Panc1 (cell line): ENCODE results near the gene PPFIA1. TPM values are rescaled to one million over a fixed set of nuclear protein-coding genes. Genes with fewer than 3 reads are reported as not detected.

ENCODE experiments used
- ATAC-seq: fragments of 200-7000 bp; cut with Tn5 transposase; 2 replicates; pipeline ENCODE4 v1.9.1; 2020; ENCODE audit warnings: mild to moderate bottlenecking, moderate library complexity
- BruUV-seq: library from RNA; stranded (reverse); fragments of 400-500 nt; replicated peaks from 2 replicates; lab custom pipeline; 2021; lab: Mats Ljungman, UMichigan
- CTCF ChIA-PET: fragments of 300-600 bp; sonication (Branson Sonifier 250); formaldehyde crosslinking; loops from one replicate; lab custom pipeline; 2022; ENCODE audit warnings: antibody characterized with exemption; lab: Charles Lee
- POLR2A ChIA-PET: fragments of 300-600 bp; sonication (Branson Sonifier 250); formaldehyde crosslinking; loops from one replicate; lab custom pipeline; 2022; ENCODE audit warnings: antibody characterized with exemption; lab: Charles Lee
- DNase-seq: peaks from one replicate; pipeline ENCODE4 v3.0.0-alpha.2; 2010; ENCODE audit warnings: low read depth, low spot score
- H3K27ac ChIP-seq: 2 replicates; pipeline ENCODE4 v1.5.1; 2011; ENCODE audit warnings: mild to moderate bottlenecking, low read length, inconsistent platforms
- H3K27me3 ChIP-seq: fragments of 200-500 bp; sonication (Bioruptor generic); 2 replicates; pipeline ENCODE4 v1.6.0; 2014; ENCODE audit warnings: low read length, inconsistent platforms; ENCODE audit not compliant: control insufficient read depth, insufficient read depth
- H3K36me3 ChIP-seq: fragments of 200-500 bp; sonication (Bioruptor generic); 2 replicates; pipeline ENCODE4 v1.5.1; 2014; ENCODE audit warnings: inconsistent platforms, mild to moderate bottlenecking, low read length, moderate library complexity; ENCODE audit not compliant: control insufficient read depth, insufficient read depth
- H3K4me1 ChIP-seq: 2 replicates; pipeline ENCODE4 v1.5.1; 2011; ENCODE audit warnings: inconsistent platforms, mild to moderate bottlenecking, low read length, moderate library complexity; ENCODE audit not compliant: control insufficient read depth, insufficient read depth
- H3K4me3 ChIP-seq, 2 experiments: 2 replicates each; pipeline ENCODE4 v1.5.1; 2011 to 2012; ENCODE audit warnings: low read depth in 2 of 2, low read length in 2 of 2, mild to moderate bottlenecking in 2 of 2, inconsistent platforms in 1 of 2, moderate library complexity in 1 of 2
- H3K9me3 ChIP-seq: fragments of 200-500 bp; sonication (Bioruptor generic); 2 replicates; pipeline ENCODE4 v1.5.1; 2014; ENCODE audit warnings: low read depth, mild to moderate bottlenecking, inconsistent platforms, low read length, moderate library complexity; ENCODE audit not compliant: control insufficient read depth, insufficient read depth
- CTCF ChIP-seq: fragments of 450-650 bp; IDR thresholded peaks from 2 replicates; pipeline ENCODE4 v1.5.1; 2017; ENCODE audit warnings: mild to moderate bottlenecking
- POLR2AphosphoS5 ChIP-seq: IDR thresholded peaks from 2 replicates; pipeline ENCODE4 v1.6.1; 2012; ENCODE audit warnings: mild to moderate bottlenecking, low read depth, low read length, moderate library complexity
- SIN3A ChIP-seq: IDR thresholded peaks from 2 replicates; pipeline ENCODE4 v1.6.1; 2012; ENCODE audit warnings: low read depth, mild to moderate bottlenecking, low read length, moderate library complexity, borderline replicate concordance; ENCODE audit not compliant: insufficient read depth
- TCF7L2 ChIP-seq: IDR thresholded peaks from 2 replicates; pipeline ENCODE4 v1.6.1; 2011; ENCODE audit warnings: mild to moderate bottlenecking, low read depth, low read length, inconsistent platforms
- in situ Hi-C: cut with HindIII; loops from 2 replicates; pipeline ENCODE4 v1.10.0; 2016; ENCODE audit warnings: low sequenced_read_pairs, low pct_unique_long_range_greater_than_20kb
- intact Hi-C: fragments of 100-400 bp; cut with micrococcal nuclease; formaldehyde crosslinking; loops from one replicate; pipeline ENCODE4 v1.10.0; 2022; ENCODE audit not compliant: unreplicated experiment
- total RNA-seq: library from RNA; stranded (reverse); gene quantifications from one replicate; pipeline ENCODE4 v1.2.1, GENCODE V29; 2021; ENCODE audit not compliant: unreplicated experiment
- TF ChIP-seq, protein P1 (sequence below), 2 experiments: IDR thresholded peaks; 2 replicates each; pipeline ENCODE4 v1.6.1; 2011 to 2012; ENCODE audit warnings: low read depth in 2 of 2, control low read depth in 1 of 2, low read length in 1 of 2, mild to moderate bottlenecking in 1 of 2, moderate library complexity in 1 of 2; ENCODE audit not compliant: insufficient read depth in 1 of 2

The PPFIA1 gene
- total RNA-seq, 1 experiment from 2014 or later = 101 TPM

DNA sequence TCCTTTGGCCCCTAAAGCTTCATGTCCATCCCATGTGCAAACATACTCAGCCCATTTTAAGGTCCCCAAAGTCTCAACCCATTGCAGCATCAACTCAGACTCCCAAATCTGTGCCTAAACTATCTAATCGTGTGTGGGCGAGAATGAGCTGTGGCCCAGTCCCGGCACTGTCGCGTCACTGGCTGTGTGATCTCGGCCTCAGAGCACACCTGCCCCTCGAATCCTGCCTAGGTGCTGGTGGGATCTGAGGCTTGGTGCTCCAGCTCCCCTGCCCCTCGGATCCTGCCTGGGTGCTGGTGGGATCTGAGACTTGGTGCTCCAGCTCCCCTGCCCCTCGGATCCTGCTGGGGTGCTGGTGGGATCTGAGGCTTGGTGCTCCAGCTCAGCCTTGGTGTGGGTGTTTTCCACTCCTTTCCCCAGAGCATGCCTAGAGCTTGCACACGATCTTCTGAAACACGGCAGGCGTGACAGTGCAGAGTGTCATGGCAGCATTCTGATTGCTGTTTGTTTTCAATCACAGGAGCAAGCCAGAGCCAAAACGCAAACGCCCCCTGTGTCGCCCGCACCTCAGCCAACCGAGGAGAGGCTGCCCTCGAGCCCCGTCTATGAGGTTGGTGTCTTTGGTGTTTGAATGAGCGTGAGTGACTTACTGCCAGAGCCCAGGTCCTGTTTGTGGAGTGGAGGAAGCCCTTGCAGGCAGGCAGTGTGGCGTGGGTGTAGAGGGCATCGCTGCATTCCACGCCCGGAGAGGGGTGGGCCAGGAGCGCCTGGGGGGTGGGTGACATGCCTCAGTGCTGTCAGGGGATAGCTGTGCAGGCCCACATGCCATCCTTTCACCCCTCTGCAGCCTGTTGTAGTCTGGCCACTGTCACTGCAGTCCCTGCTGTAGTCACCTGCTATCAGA, 160.4 kb downstream of the PPFIA1 start:
- H3K9me3 ChIP-seq = no peaks in the 10 kb centered on the region
- DNase-seq (no peak), ATAC-seq (no peak)
- H3K27ac ChIP-seq = no peak overlapping the region
- no peaks in the 10 kb centered on the region for H3K27me3 ChIP-seq
- BruUV-seq = no TSS peak
- intact Hi-C loops = no loop called here
- CTCF ChIA-PET = no interaction called here
- no peak for TF ChIP-seq POLR2AphosphoS5
- no peak for TF ChIP-seq SIN3A
- no peak for TF ChIP-seq CTCF
- TF ChIP-seq TCF7L2 = no peak
- TF ChIP-seq, protein P1, sequence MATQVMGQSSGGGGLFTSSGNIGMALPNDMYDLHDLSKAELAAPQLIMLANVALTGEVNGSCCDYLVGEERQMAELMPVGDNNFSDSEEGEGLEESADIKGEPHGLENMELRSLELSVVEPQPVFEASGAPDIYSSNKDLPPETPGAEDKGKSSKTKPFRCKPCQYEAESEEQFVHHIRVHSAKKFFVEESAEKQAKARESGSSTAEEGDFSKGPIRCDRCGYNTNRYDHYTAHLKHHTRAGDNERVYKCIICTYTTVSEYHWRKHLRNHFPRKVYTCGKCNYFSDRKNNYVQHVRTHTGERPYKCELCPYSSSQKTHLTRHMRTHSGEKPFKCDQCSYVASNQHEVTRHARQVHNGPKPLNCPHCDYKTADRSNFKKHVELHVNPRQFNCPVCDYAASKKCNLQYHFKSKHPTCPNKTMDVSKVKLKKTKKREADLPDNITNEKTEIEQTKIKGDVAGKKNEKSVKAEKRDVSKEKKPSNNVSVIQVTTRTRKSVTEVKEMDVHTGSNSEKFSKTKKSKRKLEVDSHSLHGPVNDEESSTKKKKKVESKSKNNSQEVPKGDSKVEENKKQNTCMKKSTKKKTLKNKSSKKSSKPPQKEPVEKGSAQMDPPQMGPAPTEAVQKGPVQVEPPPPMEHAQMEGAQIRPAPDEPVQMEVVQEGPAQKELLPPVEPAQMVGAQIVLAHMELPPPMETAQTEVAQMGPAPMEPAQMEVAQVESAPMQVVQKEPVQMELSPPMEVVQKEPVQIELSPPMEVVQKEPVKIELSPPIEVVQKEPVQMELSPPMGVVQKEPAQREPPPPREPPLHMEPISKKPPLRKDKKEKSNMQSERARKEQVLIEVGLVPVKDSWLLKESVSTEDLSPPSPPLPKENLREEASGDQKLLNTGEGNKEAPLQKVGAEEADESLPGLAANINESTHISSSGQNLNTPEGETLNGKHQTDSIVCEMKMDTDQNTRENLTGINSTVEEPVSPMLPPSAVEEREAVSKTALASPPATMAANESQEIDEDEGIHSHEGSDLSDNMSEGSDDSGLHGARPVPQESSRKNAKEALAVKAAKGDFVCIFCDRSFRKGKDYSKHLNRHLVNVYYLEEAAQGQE (IDR thresholded peaks at IDR 0.05; ENCODE audit: insufficient read depth in 1 of 2, low read depth in 2 of 2, low read length in 1 of 2) = no peak
- in situ Hi-C loops = no loop called here
- no peaks in the 10 kb centered on the region for H3K4me1 ChIP-seq
- POLR2A ChIA-PET = no interaction called here
- peaks cover 16% of the 10 kb centered on the region; the same call in 1 of the 2 replicates for H3K36me3 ChIP-seq
- no peak overlapping the region for H3K4me3 ChIP-seq

GRCh38 chr11:70431611-70432010, 161.1 kb downstream of the PPFIA1 start:
- H3K27ac ChIP-seq = no peak overlapping the region
- peaks cover 16% of the 10 kb centered on the region; the same call in 1 of the 2 replicates for H3K36me3 ChIP-seq
- no peak for DNase-seq
- no peak for ATAC-seq
- TF ChIP-seq CTCF (no peak), TCF7L2 (no peak), POLR2AphosphoS5 (no peak), SIN3A (no peak)
- TF ChIP-seq, protein P1 (IDR thresholded peaks at IDR 0.05; ENCODE audit: insufficient read depth in 1 of 2, low read depth in 2 of 2, low read length in 1 of 2) = no peak
- in situ Hi-C loops = no loop called here
- H3K27me3 ChIP-seq = no peaks in the 10 kb centered on the region
- H3K9me3 ChIP-seq = no peaks in the 10 kb centered on the region
- no peaks in the 10 kb centered on the region for H3K4me1 ChIP-seq
- ChIA-PET CTCF (no interaction called here), POLR2A (no interaction called here)
- intact Hi-C loops = no loop called here
- BruUV-seq = no TSS peak
- no peak overlapping the region for H3K4me3 ChIP-seq
